Activated naive CD4-positive, alpha-beta T cell treated with anti-CD3 and anti-CD28 coated beads for 36 hours (primary cell): ENCODE results near the gene KCNS1. TPM values are rescaled to one million over a fixed set of nuclear protein-coding genes. Genes with fewer than 3 reads are reported as not detected.

ENCODE experiments used
- CTCF ChIA-PET: fragments of 350-600 bp; sonication (Branson Sonifier 250); formaldehyde crosslinking; loops from one replicate; lab custom pipeline; 2021; ENCODE audit warnings: antibody characterized with exemption; lab: Charles Lee
- DNase-seq: peaks from one replicate; pipeline ENCODE4 v3.0.0-alpha.2; 2020
- H3K27ac Mint-ChIP-seq: one replicate; pipeline ENCODE4 v1.8.0; 2021; ENCODE audit warnings: mild to moderate bottlenecking, mixed read lengths
- H3K27me3 Mint-ChIP-seq: one replicate; pipeline ENCODE4 v1.8.0; 2021; ENCODE audit warnings: low read depth, mixed read lengths
- H3K36me3 Mint-ChIP-seq: one replicate; pipeline ENCODE4 v1.8.0; 2021; ENCODE audit warnings: low read depth, mixed read lengths
- H3K4me1 Mint-ChIP-seq: one replicate; pipeline ENCODE4 v1.8.0; 2021; ENCODE audit warnings: low read depth, mixed read lengths
- H3K4me3 Mint-ChIP-seq: one replicate; pipeline ENCODE4 v1.8.0; 2021; ENCODE audit warnings: mild to moderate bottlenecking, moderate library complexity, mixed read lengths
- H3K9me3 Mint-ChIP-seq: one replicate; pipeline ENCODE4 v1.8.0; 2021; ENCODE audit warnings: mixed read lengths
- intact Hi-C: fragments of 100-400 bp; cut with micrococcal nuclease; formaldehyde crosslinking; loops from one replicate; pipeline ENCODE4 v1.15.1; 2023
- total RNA-seq, 2 experiments: library from RNA; stranded (reverse); gene quantifications; one replicate each; pipeline ENCODE4 v1.2.3, GENCODE V29; 2021

KCNS1 gene
- total RNA-seq, 2 experiments from 2014 or later = 0.40 to 0.48 TPM

DNA sequence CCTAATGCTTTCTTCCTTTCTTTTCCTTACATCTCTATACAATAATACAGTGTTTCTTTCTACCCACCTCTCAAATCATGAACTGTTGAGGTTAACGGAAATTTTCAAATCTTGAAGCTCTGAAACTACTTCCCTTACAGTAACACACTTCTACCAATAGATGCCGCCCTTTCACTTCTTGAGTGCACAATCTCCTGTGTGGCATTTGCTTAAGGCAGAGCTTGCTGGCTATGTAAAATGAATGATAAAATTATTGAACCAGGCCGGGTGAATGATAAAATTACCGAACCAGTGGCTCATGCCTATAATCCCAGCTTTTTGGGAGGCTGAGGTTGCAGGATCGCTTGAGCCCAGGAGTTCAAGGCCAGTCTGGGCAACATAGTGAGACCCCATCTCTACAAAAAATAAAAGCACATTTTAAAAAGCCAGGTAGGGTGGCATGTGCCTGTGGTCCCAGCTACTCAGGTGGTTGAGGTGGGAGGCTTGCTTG, 56.8 kb downstream of the KCNS1 start:
- no peaks in the 10 kb centered on the region for H3K9me3 Mint-ChIP-seq
- H3K36me3 Mint-ChIP-seq = peaks cover 27% of the 10 kb centered on the region
- H3K4me3 Mint-ChIP-seq = no peak overlapping the region
- intact Hi-C loops = loop anchor here (1.0 to 2.0 kb wide), 3 partner anchors 33 to 247 kb away; no protein-coding TSS in a partner anchor
- CTCF ChIA-PET = interaction anchor here (0.5 to 4.5 kb wide), 36 partner anchors 8 to 395 kb away, joined by 3 to 60 read pairs (median 6); partner anchors contain the start of gene WFDC5
- no peaks in the 10 kb centered on the region for H3K27me3 Mint-ChIP-seq
- DNase-seq = peak; percentile 59
- peak overlapping the region; percentile 90 for H3K27ac Mint-ChIP-seq
- H3K4me1 Mint-ChIP-seq = peaks cover 76% of the 10 kb centered on the region

DNA sequence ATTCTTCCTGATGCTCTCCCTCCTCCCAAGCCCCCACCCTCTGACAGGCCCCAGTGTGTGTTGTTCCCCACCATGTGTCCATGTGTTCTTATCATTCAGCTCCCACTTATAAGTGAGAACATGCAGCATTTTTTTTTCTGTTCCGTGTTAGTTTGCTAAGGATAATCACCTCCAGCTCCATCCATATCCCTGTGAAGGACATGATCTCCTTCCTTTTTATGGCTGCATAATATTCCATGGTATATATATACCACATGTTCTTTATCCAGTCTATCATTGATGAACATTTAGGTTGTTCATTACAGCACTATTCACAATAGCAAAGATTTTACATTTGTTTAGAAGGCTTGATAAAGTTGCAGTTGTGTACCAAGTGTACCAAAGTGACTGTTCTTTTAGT, 57.9 kb downstream of the KCNS1 start:
- Mint-ChIP-seq H3K36me3 (peaks cover 27% of the 10 kb centered on the region), H3K27me3 (no peaks in the 10 kb centered on the region), H3K27ac (peak overlapping the region; percentile 90), H3K4me3 (no peak overlapping the region), H3K9me3 (no peaks in the 10 kb centered on the region), H3K4me1 (peaks cover 72% of the 10 kb centered on the region)
- intact Hi-C loops = loop anchor here (1.0 kb wide), 1 partner anchor 74 kb away; no protein-coding TSS in a partner anchor
- CTCF ChIA-PET = interaction anchor here (0.6 to 4.5 kb wide), 19 partner anchors 8 to 251 kb away, joined by 3 to 60 read pairs (median 8); no protein-coding TSS in a partner anchor
- DNase-seq = no peak

Other genes starting within 250 kb of the KCNS1 start
- gene YWHAB, start 215.4 kb downstream of the KCNS1 start, total RNA-seq = 100 to 1,000 TPM; 245 to 260 TPM
- 10 to 100 TPM; 71.0 to 72.8 TPM for gene PABPC1L, start 191.1 kb downstream of the KCNS1 start, total RNA-seq
- gene TOMM34, start 140.7 kb downstream of the KCNS1 start, total RNA-seq = 10 to 100 TPM; 44.0 to 45.9 TPM
- 100 to 1,000 TPM; 110 to 116 TPM for gene STK4, start 134.6 kb downstream of the KCNS1 start, total RNA-seq
- gene WFDC5, start 14.0 kb upstream of the KCNS1 start, total RNA-seq = not detected
- gene WFDC12, start 23.3 kb upstream of the KCNS1 start, total RNA-seq = not detected
- not detected for gene PI3, start 73.8 kb upstream of the KCNS1 start, total RNA-seq
- not detected for gene SEMG1, start 105.9 kb upstream of the KCNS1 start, total RNA-seq
- gene SEMG2, start 120.2 kb upstream of the KCNS1 start, total RNA-seq = not detected
- not detected for gene SLPI, start 153.4 kb upstream of the KCNS1 start, total RNA-seq
- not detected for gene RBPJL, start 205.7 kb upstream of the KCNS1 start, total RNA-seq
- gene MATN4, start 207.2 kb upstream of the KCNS1 start, total RNA-seq = 1 to 10 TPM; 1.0 to 1.5 TPM
- gene SDC4, start 247.3 kb upstream of the KCNS1 start, total RNA-seq = 10 to 100 TPM; 28.4 to 31.4 TPM